Peyer's patch (tissue), 4 donors: Measurements from ENCODE around the gene JAM2.

Source experiments
- POLR2A ChIP-seq, 2 donors: fragments of 450-650 bp; IDR thresholded peaks; one replicate each; pipeline ENCODE4 v1.5.1; 2017; ENCODE audit warnings: antibody characterized with exemption in 2 of 2, mild to moderate bottlenecking in 2 of 2, moderate library complexity in 2 of 2
- TF ChIP-seq, protein P1 (sequence below), 6 experiments: fragments of 450-650 bp in 4 of 6; fragments of 200-600 bp in 2 of 6; sonication (generic) in 1 of 6; IDR thresholded peaks; one replicate each; pipeline ENCODE4 v1.5.1; 2017 to 2019; ENCODE audit warnings: antibody characterized with exemption in 6 of 6, mild to moderate bottlenecking in 3 of 6, moderate library complexity in 1 of 6

DNA sequence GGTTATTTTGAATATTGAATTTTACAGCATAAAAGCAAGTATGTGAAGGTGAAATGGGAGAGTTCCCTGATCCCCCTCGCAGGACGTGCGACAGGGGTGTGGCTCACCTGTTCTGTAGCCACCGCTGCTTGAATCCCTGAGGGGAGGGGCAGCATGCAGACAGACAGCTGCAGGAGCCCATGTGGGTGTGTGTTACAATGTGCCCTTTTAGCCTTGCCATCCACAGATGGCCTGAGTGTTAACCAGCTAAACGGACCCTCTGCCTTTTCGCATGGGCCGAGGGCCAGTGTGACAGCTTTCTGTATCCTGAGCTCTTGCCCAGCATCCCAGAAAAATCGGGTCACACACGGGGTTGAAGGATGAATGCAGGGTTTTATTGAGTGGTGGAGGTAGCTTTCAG, 43.3 kb downstream of the JAM2 start:
- TF ChIP-seq, protein P1, sequence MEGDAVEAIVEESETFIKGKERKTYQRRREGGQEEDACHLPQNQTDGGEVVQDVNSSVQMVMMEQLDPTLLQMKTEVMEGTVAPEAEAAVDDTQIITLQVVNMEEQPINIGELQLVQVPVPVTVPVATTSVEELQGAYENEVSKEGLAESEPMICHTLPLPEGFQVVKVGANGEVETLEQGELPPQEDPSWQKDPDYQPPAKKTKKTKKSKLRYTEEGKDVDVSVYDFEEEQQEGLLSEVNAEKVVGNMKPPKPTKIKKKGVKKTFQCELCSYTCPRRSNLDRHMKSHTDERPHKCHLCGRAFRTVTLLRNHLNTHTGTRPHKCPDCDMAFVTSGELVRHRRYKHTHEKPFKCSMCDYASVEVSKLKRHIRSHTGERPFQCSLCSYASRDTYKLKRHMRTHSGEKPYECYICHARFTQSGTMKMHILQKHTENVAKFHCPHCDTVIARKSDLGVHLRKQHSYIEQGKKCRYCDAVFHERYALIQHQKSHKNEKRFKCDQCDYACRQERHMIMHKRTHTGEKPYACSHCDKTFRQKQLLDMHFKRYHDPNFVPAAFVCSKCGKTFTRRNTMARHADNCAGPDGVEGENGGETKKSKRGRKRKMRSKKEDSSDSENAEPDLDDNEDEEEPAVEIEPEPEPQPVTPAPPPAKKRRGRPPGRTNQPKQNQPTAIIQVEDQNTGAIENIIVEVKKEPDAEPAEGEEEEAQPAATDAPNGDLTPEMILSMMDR (IDR thresholded peaks at IDR 0.05): no peak
- no peak for TF ChIP-seq POLR2A (IDR thresholded peaks at IDR 0.05)
